SK-N-SH treated with all-trans-retinoic acid at 6 μM for 48 hours (cell line): Measurements from ENCODE around the gene P2RX5.

Source experiments
- ATAC-seq: fragments of 200-7000 bp; cut with Tn5 transposase; 3 replicates; pipeline ENCODE4 v1.9.1; 2020; ENCODE audit warnings: mild to moderate bottlenecking, moderate library complexity
- ARNTL ChIP-seq: fragments of 450-650 bp; formaldehyde crosslinking; IDR thresholded peaks from 2 replicates; pipeline ENCODE4 v1.5.0; 2020; ENCODE audit warnings: low read depth, mild to moderate bottlenecking, moderate library complexity, borderline replicate concordance
- BACH2 ChIP-seq: fragments of 250-450 bp; sonication (Bioruptor Pico); IDR thresholded peaks from 2 replicates; pipeline ENCODE4 v1.9.0; 2021; ENCODE audit warnings: mild to moderate bottlenecking, borderline replicate concordance
- CSDC2 ChIP-seq: fragments of 250-450 bp; sonication (Bioruptor Pico); IDR thresholded peaks from 2 replicates; pipeline ENCODE4 v1.5.0; 2020; ENCODE audit warnings: mild to moderate bottlenecking, moderate library complexity
- ESRRG ChIP-seq: fragments of 250-450 bp; sonication (Bioruptor Pico); IDR thresholded peaks from 2 replicates; pipeline ENCODE4 v1.6.1; 2021; ENCODE audit warnings: mild to moderate bottlenecking
- GLIS3 ChIP-seq: fragments of 250-450 bp; sonication (Bioruptor Pico); IDR thresholded peaks from 2 replicates; pipeline ENCODE4 v1.5.0; 2020; ENCODE audit warnings: mild to moderate bottlenecking, moderate library complexity
- ISL1 ChIP-seq: fragments of 250-450 bp; sonication (Bioruptor Pico); IDR thresholded peaks from 2 replicates; pipeline ENCODE4 v2.1.2; 2022; ENCODE audit warnings: mild to moderate bottlenecking, moderate library complexity
- OSR1 ChIP-seq: fragments of 250-450 bp; sonication (Bioruptor Pico); IDR thresholded peaks from 2 replicates; pipeline ENCODE4 v1.8.0; 2022; ENCODE audit warnings: moderate library complexity, mild to moderate bottlenecking, inconsistent platforms
- PPARA ChIP-seq: fragments of 250-450 bp; sonication (Bioruptor Pico); IDR thresholded peaks from 2 replicates; pipeline ENCODE4 v1.5.0; 2020; ENCODE audit warnings: mild to moderate bottlenecking, borderline replicate concordance
- RARB ChIP-seq: fragments of 250-450 bp; sonication (Bioruptor Pico); IDR thresholded peaks from 2 replicates; pipeline ENCODE4 v1.8.0; 2021; ENCODE audit warnings: mild to moderate bottlenecking, moderate library complexity
- SNAI2 ChIP-seq: fragments of 250-450 bp; sonication (Bioruptor Pico); IDR thresholded peaks from 2 replicates; pipeline ENCODE4 v1.5.0; 2020; ENCODE audit warnings: mild to moderate bottlenecking, moderate library complexity
- TCF4 ChIP-seq: fragments of 250-450 bp; sonication (Bioruptor Pico); IDR thresholded peaks from 2 replicates; pipeline ENCODE4 v1.8.0; 2021; ENCODE audit warnings: mild to moderate bottlenecking, moderate library complexity, borderline replicate concordance
- TOX ChIP-seq: fragments of 250-450 bp; sonication (Bioruptor Pico); IDR thresholded peaks from 2 replicates; pipeline ENCODE4 v1.8.0; 2021; ENCODE audit warnings: mild to moderate bottlenecking, moderate library complexity, borderline replicate concordance
- ZC3H10 ChIP-seq: fragments of 250-450 bp; sonication (Bioruptor Pico); IDR thresholded peaks from 2 replicates; pipeline ENCODE4 v1.5.1; 2021; ENCODE audit warnings: mild to moderate bottlenecking, moderate library complexity
- ZFP3 ChIP-seq: fragments of 250-450 bp; sonication (Bioruptor Pico); IDR thresholded peaks from 2 replicates; pipeline ENCODE4 v1.5.0; 2020; ENCODE audit warnings: mild to moderate bottlenecking, moderate library complexity
- ZFP30 ChIP-seq: fragments of 450-650 bp; formaldehyde crosslinking; IDR thresholded peaks from 2 replicates; pipeline ENCODE4 v1.5.0; 2022; ENCODE audit warnings: mild to moderate bottlenecking, moderate library complexity
- ZNF565 ChIP-seq: fragments of 450-650 bp; formaldehyde crosslinking; conservative IDR thresholded peaks from 2 replicates; pipeline ENCODE4 v1.5.0; 2020; ENCODE audit warnings: low read depth, mild to moderate bottlenecking, moderate library complexity
- ZNF70 ChIP-seq: fragments of 450-650 bp; formaldehyde crosslinking; IDR thresholded peaks from 2 replicates; pipeline ENCODE4 v1.5.0; 2020; ENCODE audit warnings: mild to moderate bottlenecking, moderate library complexity
- ZNF8 ChIP-seq: fragments of 450-650 bp; formaldehyde crosslinking; IDR thresholded peaks from 2 replicates; pipeline ENCODE4 v1.5.0; 2020; ENCODE audit warnings: mild to moderate bottlenecking, moderate library complexity
- TF ChIP-seq, protein P1 (sequence below): fragments of 250-450 bp; sonication (Bioruptor Pico); IDR thresholded peaks from 2 replicates; pipeline ENCODE4 v1.5.0; 2020; ENCODE audit warnings: mild to moderate bottlenecking, moderate library complexity
- TF ChIP-seq, protein P2 (sequence below): fragments of 250-450 bp; sonication (Bioruptor Pico); IDR thresholded peaks from 2 replicates; pipeline ENCODE4 v1.8.0; 2020; ENCODE audit warnings: mild to moderate bottlenecking, moderate library complexity, borderline replicate concordance
- TF ChIP-seq, protein P3 (sequence below): fragments of 250-450 bp; sonication (Bioruptor Pico); IDR thresholded peaks from 2 replicates; pipeline ENCODE4 v1.8.0; 2021; ENCODE audit warnings: low read depth, mild to moderate bottlenecking, moderate library complexity, borderline replicate concordance
- TF ChIP-seq, protein P4 (sequence below): fragments of 250-450 bp; sonication (Bioruptor Pico); IDR thresholded peaks from 2 replicates; pipeline ENCODE4 v1.5.1; 2021; ENCODE audit warnings: mild to moderate bottlenecking, moderate library complexity
- TF ChIP-seq, protein P5 (sequence below): fragments of 250-450 bp; sonication (Bioruptor Pico); IDR thresholded peaks from 2 replicates; pipeline ENCODE4 v1.5.1; 2020; ENCODE audit warnings: low read depth, mild to moderate bottlenecking, moderate library complexity

The P2RX5 gene

DNA sequence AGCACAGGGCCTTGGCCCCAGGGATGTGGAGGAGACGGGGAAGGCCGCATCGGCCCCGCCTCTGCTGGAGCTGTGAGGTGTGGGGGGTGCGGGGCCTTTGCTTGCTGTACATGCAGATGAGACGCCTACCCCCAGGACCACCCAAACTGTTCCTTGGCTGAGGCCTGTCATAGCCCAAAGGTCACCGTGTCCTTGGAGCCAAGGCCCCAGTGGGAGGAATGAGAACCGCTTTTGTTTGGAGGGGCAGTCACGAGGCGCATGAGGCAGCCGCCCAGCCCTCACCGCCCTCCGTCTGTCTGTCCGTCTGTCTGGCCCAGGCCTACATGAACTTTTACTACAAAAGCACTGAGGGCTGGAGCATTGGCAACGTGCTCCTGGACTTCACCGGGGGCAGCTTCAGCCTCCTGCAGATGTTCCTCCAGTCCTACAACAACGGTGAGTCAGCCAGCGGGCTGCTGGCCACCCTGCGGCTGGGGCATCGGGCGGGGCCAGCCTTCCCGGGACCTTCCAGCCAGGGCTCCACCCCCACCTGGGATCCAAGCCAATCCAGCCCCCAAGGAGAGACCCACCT is 36.3 kb downstream of the P2RX5 start:
- peak; percentile 78 for ATAC-seq
- TF ChIP-seq TCF4: no peak
- TF ChIP-seq ZNF565 (CRISPR knock-in tag): no peak
- TF ChIP-seq, protein P1, sequence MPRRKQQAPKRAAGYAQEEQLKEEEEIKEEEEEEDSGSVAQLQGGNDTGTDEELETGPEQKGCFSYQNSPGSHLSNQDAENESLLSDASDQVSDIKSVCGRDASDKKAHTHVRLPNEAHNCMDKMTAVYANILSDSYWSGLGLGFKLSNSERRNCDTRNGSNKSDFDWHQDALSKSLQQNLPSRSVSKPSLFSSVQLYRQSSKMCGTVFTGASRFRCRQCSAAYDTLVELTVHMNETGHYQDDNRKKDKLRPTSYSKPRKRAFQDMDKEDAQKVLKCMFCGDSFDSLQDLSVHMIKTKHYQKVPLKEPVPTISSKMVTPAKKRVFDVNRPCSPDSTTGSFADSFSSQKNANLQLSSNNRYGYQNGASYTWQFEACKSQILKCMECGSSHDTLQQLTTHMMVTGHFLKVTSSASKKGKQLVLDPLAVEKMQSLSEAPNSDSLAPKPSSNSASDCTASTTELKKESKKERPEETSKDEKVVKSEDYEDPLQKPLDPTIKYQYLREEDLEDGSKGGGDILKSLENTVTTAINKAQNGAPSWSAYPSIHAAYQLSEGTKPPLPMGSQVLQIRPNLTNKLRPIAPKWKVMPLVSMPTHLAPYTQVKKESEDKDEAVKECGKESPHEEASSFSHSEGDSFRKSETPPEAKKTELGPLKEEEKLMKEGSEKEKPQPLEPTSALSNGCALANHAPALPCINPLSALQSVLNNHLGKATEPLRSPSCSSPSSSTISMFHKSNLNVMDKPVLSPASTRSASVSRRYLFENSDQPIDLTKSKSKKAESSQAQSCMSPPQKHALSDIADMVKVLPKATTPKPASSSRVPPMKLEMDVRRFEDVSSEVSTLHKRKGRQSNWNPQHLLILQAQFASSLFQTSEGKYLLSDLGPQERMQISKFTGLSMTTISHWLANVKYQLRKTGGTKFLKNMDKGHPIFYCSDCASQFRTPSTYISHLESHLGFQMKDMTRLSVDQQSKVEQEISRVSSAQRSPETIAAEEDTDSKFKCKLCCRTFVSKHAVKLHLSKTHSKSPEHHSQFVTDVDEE: no peak
- no peak for TF ChIP-seq ZFP3 (CRISPR knock-in tag)
- no peak for TF ChIP-seq RARB (CRISPR knock-in tag)
- no peak for TF ChIP-seq ISL1 (CRISPR knock-in tag)
- TF ChIP-seq SNAI2: no peak
- no peak for TF ChIP-seq GLIS3
- no peak for TF ChIP-seq CSDC2 (CRISPR knock-in tag)
- TF ChIP-seq PPARA: no peak
- TF ChIP-seq BACH2 (CRISPR knock-in tag): no peak
- no peak for TF ChIP-seq ARNTL (CRISPR knock-in tag)
- TF ChIP-seq, protein P2, sequence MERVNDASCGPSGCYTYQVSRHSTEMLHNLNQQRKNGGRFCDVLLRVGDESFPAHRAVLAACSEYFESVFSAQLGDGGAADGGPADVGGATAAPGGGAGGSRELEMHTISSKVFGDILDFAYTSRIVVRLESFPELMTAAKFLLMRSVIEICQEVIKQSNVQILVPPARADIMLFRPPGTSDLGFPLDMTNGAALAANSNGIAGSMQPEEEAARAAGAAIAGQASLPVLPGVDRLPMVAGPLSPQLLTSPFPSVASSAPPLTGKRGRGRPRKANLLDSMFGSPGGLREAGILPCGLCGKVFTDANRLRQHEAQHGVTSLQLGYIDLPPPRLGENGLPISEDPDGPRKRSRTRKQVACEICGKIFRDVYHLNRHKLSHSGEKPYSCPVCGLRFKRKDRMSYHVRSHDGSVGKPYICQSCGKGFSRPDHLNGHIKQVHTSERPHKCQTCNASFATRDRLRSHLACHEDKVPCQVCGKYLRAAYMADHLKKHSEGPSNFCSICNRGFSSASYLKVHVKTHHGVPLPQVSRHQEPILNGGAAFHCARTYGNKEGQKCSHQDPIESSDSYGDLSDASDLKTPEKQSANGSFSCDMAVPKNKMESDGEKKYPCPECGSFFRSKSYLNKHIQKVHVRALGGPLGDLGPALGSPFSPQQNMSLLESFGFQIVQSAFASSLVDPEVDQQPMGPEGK: no peak
- TF ChIP-seq TOX (CRISPR knock-in tag): no peak
- TF ChIP-seq ZNF70 (CRISPR knock-in tag): no peak
- no peak for TF ChIP-seq ESRRG
- TF ChIP-seq ZC3H10: no peak
- TF ChIP-seq, protein P3, sequence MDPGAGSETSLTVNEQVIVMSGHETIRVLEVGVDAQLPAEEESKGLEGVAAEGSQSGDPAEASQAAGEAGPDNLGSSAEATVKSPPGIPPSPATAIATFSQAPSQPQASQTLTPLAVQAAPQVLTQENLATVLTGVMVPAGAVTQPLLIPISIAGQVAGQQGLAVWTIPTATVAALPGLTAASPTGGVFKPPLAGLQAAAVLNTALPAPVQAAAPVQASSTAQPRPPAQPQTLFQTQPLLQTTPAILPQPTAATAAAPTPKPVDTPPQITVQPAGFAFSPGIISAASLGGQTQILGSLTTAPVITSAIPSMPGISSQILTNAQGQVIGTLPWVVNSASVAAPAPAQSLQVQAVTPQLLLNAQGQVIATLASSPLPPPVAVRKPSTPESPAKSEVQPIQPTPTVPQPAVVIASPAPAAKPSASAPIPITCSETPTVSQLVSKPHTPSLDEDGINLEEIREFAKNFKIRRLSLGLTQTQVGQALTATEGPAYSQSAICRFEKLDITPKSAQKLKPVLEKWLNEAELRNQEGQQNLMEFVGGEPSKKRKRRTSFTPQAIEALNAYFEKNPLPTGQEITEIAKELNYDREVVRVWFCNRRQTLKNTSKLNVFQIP (CRISPR knock-in tag): no peak
- TF ChIP-seq ZFP30 (CRISPR knock-in tag): no peak
- no peak for TF ChIP-seq ZNF8 (CRISPR knock-in tag)

DNA sequence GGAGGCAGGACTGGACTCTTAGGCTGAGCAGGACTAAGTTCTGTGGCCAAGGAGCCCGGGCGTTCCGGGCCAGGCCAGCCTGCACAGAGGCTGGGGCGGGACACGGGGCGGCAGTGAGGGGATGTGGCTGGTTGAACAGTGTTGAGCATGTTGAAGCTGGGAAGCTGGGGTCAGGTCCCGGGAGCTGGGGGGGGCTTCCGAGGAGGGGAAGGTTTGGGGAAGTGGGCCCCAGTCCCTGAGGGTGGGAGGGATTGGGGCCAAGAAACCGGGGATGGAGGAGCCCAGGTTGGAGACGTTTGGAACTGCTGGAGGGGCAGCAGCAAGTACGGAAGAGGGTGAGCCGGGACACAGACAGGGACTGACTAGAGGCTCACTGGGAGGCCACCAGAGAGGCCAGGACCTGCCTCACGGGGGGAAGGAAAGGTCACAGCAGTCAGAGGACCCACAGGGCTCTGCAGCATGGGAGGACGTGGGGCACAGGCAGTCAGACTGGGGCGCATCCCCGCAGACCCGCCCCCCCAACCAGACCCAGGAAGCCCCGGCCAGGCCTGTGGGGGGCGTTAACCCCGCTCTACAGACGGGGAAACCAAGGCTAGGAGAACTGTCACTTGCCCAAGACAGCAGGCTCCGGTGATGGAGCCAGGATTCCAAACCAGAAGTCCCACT is 37.0 kb downstream of the P2RX5 start:
- ATAC-seq: peak; percentile 1; the same call in 1 of the 3 replicates
- TF ChIP-seq, protein P2: no peak
- TF ChIP-seq ZNF8 (CRISPR knock-in tag) (no peak), ZC3H10 (no peak), ZFP3 (CRISPR knock-in tag) (no peak), ESRRG (no peak), SNAI2 (no peak), ARNTL (CRISPR knock-in tag) (no peak), OSR1 (no peak), TOX (CRISPR knock-in tag) (no peak), ZFP30 (CRISPR knock-in tag) (no peak)
- TF ChIP-seq, protein P4, sequence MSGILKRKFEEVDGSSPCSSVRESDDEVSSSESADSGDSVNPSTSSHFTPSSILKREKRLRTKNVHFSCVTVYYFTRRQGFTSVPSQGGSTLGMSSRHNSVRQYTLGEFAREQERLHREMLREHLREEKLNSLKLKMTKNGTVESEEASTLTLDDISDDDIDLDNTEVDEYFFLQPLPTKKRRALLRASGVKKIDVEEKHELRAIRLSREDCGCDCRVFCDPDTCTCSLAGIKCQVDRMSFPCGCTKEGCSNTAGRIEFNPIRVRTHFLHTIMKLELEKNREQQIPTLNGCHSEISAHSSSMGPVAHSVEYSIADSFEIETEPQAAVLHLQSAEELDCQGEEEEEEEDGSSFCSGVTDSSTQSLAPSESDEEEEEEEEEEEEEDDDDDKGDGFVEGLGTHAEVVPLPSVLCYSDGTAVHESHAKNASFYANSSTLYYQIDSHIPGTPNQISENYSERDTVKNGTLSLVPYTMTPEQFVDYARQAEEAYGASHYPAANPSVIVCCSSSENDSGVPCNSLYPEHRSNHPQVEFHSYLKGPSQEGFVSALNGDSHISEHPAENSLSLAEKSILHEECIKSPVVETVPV: no peak
- TF ChIP-seq, protein P1: no peak
- TF ChIP-seq, protein P5, sequence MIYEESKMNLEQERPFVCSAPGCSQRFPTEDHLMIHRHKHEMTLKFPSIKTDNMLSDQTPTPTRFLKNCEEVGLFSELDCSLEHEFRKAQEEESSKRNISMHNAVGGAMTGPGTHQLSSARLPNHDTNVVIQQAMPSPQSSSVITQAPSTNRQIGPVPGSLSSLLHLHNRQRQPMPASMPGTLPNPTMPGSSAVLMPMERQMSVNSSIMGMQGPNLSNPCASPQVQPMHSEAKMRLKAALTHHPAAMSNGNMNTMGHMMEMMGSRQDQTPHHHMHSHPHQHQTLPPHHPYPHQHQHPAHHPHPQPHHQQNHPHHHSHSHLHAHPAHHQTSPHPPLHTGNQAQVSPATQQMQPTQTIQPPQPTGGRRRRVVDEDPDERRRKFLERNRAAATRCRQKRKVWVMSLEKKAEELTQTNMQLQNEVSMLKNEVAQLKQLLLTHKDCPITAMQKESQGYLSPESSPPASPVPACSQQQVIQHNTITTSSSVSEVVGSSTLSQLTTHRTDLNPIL: no peak
